Lung (tissue), 12 donors: ENCODE results near the gene CCDC68. TPM values are rescaled to one million over a fixed set of nuclear protein-coding genes. Genes with fewer than 3 reads are reported as not detected.
A peak's percentile ranks its signal among the peaks of the same experiment; 100 is the strongest.

Experiments
- ATAC-seq: fragments of 200-7000 bp; cut with Tn5 transposase; one replicate; pipeline ENCODE4 v1.9.1; 2020; ENCODE audit warnings: moderate number of reproducible peaks; ENCODE audit not compliant: insufficient read depth, low FRiP score
- DNase-seq, 3 donors: peaks; one replicate each; pipeline ENCODE4 v3.0.0-alpha.2; 2013 to 2017
- H3K27ac ChIP-seq, 2 donors: one replicate each; pipeline ENCODE4 v1.5.1; 2013; ENCODE audit warnings: mild to moderate bottlenecking in 2 of 2, moderate library complexity in 2 of 2, control low read depth in 1 of 2, inconsistent platforms in 1 of 2, low read depth in 1 of 2, low read length in 1 of 2
- H3K27me3 ChIP-seq, 3 donors: one replicate each; pipeline ENCODE4 v1.5.1; 2013; ENCODE audit warnings: low read length in 2 of 3; ENCODE audit not compliant: control insufficient read depth in 3 of 3, insufficient read depth in 3 of 3
- H3K36me3 ChIP-seq, 4 donors: one replicate each; pipeline ENCODE4 v1.5.1; 2013; ENCODE audit warnings: low read length in 4 of 4, mild to moderate bottlenecking in 1 of 4, moderate library complexity in 1 of 4; ENCODE audit not compliant: control insufficient read depth in 4 of 4, insufficient read depth in 4 of 4
- H3K4me1 ChIP-seq, 5 donors: one replicate each; pipeline ENCODE4 v1.5.1; 2013; ENCODE audit warnings: low read length in 5 of 5, mild to moderate bottlenecking in 2 of 5, moderate library complexity in 1 of 5; ENCODE audit not compliant: control insufficient read depth in 5 of 5, insufficient read depth in 5 of 5
- H3K4me3 ChIP-seq: one replicate; pipeline ENCODE4 v1.5.1; 2013; ENCODE audit warnings: mild to moderate bottlenecking, control low read depth, moderate library complexity
- H3K9ac ChIP-seq, 2 donors: one replicate each; pipeline ENCODE4 v1.5.1; 2013; ENCODE audit warnings: low read length in 2 of 2, control low read depth in 1 of 2; ENCODE audit not compliant: insufficient read depth in 1 of 2
- H3K9me3 ChIP-seq, 4 donors: one replicate each; pipeline ENCODE4 v1.5.1; 2013; ENCODE audit warnings: low read length in 3 of 4, mild to moderate bottlenecking in 1 of 4, moderate library complexity in 1 of 4; ENCODE audit not compliant: control insufficient read depth in 4 of 4, insufficient read depth in 3 of 4
- WGBS, 2 donors: extraction: QIAGEN DNeasy Blood & Tissue Kit; methylation state at CpG; one replicate each; pipeline ENCODE4 v1.1.7; 2013; 5-methylcytosine and 5-hydroxymethylcytosine counted together
- polyA plus RNA-seq, 2 donors: library from polyadenylated mRNA; stranded (reverse); fragments of 200-250 nt; gene quantifications; one replicate each; pipeline ENCODE4 v1.2.1, GENCODE V29; 2013
- total RNA-seq, 2 donors: library from RNA; depleted of rRNA in 1 of 2; stranded (reverse); fragments of >200 nt in 1 of 2; gene quantifications; one replicate each; pipeline ENCODE4 v1.2.1, GENCODE V29; 2014 to 2021
- TF ChIP-seq, protein P1 (sequence below): IDR thresholded peaks from 2 replicates; pipeline ENCODE4 v1.5.1; 2012; ENCODE audit warnings: mild to moderate bottlenecking; ENCODE audit errors: control extremely low read depth, extremely low read depth
- donor health status: control.
- donor health status: control.
- donor health status: Bipolar disorder and iron deficiency.
- donor health status: healthy.
- donor health status: DM: yes; HTN: yes; CAD: no.

Gene CCDC68
- total and polyA plus RNA-seq, 4 donors, result 6.7 to 90.4 (median 10.1) TPM

DNA sequence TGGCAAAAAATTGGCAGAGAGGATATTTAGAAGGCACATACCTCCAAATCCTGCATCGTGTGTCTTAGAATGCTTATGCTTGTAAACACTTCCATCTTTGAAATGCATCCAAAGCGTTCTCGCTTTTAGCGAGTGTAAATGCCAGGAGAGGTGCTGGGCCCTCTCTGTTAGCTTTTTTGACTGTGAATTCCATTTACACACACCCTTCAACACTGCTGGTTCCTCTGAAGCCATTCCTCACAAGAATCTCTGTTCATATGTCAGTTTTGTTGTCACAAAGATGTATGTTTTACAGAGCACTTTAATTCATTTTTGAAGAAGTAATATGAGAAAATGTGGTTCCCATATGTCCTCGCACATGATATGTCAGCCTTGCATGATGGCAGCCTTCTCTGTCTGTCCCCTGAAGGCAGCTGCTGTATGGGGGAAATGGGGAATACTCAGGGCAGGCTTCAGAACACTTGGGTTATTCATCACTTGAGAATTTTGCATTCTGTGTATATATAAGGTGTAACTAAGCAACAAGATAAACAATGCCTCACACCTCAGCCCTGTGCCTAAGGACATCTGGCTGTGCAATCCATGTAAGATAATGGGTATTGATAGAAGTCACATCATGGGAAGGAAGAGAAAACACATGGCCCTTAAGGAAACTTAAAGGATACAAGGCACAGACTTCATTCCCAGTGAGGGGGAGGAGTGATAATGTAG is 78.7 kb downstream of the CCDC68 start:
- DNase-seq (no peak), ATAC-seq (no peak)
- no peak overlapping the region for H3K27ac ChIP-seq
- 52 to 74% methylated on average over 5 of the region's 5 CpGs for WGBS, 2 donors
- TF ChIP-seq, protein P1, sequence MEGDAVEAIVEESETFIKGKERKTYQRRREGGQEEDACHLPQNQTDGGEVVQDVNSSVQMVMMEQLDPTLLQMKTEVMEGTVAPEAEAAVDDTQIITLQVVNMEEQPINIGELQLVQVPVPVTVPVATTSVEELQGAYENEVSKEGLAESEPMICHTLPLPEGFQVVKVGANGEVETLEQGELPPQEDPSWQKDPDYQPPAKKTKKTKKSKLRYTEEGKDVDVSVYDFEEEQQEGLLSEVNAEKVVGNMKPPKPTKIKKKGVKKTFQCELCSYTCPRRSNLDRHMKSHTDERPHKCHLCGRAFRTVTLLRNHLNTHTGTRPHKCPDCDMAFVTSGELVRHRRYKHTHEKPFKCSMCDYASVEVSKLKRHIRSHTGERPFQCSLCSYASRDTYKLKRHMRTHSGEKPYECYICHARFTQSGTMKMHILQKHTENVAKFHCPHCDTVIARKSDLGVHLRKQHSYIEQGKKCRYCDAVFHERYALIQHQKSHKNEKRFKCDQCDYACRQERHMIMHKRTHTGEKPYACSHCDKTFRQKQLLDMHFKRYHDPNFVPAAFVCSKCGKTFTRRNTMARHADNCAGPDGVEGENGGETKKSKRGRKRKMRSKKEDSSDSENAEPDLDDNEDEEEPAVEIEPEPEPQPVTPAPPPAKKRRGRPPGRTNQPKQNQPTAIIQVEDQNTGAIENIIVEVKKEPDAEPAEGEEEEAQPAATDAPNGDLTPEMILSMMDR, result no peak
- no peak overlapping the region for H3K4me3 ChIP-seq
- no peak overlapping the region for H3K9ac ChIP-seq
- no peaks in the 10 kb centered on the region for H3K9me3 ChIP-seq
- no peaks in the 10 kb centered on the region for H3K36me3 ChIP-seq
- H3K4me1 ChIP-seq, result peaks cover 0 to 3% (median 0%) of the 10 kb centered on the region in 5 donors
- H3K27me3 ChIP-seq, result no peaks in the 10 kb centered on the region

DNA sequence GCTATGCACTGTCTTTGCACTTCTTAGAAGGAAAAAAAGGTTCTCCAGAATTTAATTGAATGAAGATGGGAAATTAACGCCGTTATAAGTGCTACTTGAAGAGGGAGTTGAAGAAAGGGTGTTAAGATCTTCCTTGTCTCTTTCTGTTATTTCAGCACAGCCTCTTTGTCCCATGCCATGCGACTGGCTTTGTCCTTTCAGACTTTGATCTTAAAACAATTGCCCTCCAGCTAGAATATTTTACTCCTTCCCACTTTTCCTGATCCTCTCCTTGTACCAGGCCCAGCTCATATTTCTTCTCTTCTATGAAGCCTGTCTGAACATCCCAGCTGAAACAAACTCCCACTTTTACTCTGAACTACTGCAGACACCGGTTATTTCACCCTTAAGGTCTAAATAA is 79.6 kb downstream of the CCDC68 start:
- peaks cover 0 to 3% (median 0%) of the 10 kb centered on the region in 5 donors for H3K4me1 ChIP-seq
- H3K27me3 ChIP-seq, result no peaks in the 10 kb centered on the region
- ATAC-seq (no peak), DNase-seq (no peak)
- 77 to 90% methylated on average over 4 of the region's 4 CpGs for WGBS, 2 donors
- no peak overlapping the region for H3K4me3 ChIP-seq
- no peak overlapping the region for H3K27ac ChIP-seq
- no peak overlapping the region for H3K9ac ChIP-seq
- TF ChIP-seq, protein P1, result no peak
- no peaks in the 10 kb centered on the region for H3K36me3 ChIP-seq
- no peaks in the 10 kb centered on the region for H3K9me3 ChIP-seq

DNA sequence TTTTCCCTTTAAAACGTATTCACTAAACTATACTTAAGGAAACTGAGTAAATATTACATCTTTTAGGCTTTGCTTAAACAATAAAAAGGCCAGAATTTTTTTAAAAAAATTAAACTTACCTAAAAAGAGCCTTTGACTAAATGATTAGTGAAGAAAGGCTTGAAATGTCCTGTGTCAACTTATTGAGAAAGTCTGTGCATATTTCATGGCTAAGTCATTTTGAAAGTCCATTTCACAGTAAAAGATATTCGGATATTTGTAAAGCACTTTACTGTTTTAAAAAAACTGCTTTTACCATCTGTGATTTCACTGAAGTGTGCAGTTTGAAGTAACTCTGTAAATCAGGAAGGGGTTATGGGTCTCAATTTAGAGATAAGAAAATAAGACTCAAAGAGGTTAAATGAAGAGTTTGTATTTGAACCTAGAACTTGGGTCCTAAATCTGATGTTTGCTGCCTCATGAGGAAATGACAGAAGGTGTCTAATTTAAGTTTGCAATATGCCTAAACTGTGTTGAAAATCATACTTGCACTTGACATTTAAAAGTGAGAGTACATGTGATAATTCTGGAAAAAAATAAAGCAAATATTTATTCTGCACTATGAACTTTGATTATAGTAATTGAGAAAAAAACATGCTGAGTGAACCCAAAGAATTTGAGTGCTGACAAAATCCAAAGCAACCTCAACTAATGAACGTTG is 80.5 kb downstream of the CCDC68 start:
- peak in 1 of 3 donors; percentile 28 for DNase-seq
- Histone ChIP-seq H3K27ac (no peak overlapping the region), H3K4me1 (peaks cover 0 to 3% (median 0%) of the 10 kb centered on the region in 5 donors), H3K9ac (no peak overlapping the region), H3K9me3 (no peaks in the 10 kb centered on the region), H3K4me3 (no peak overlapping the region), H3K27me3 (no peaks in the 10 kb centered on the region), H3K36me3 (no peaks in the 10 kb centered on the region)
- TF ChIP-seq, protein P1, result no peak
- 61 to 63% methylated on average over 3 of the region's 3 CpGs for WGBS, 2 donors
- ATAC-seq, result peak; percentile 25
